ENCODE results near the gene UNC13C.

GRCh38 chr15:54149115-54149531, 170.9 kb downstream of the UNC13C start:
- TF ChIP-seq BCLAF1 (IDR thresholded peaks at IDR 0.05) (no peak), IRF5 (IDR thresholded peaks at IDR 0.05; ENCODE audit: borderline replicate concordance) (no peak), BHLHE40 (IDR thresholded peaks at IDR 0.05; ENCODE audit: borderline replicate concordance in 1 of 2, low read depth in 2 of 2, low read length in 1 of 2) (peak in 1 of 2 experiments; percentile 11; a peak in 1 of 4 replicates), CTCF (IDR thresholded peaks at IDR 0.05 in 2 of 3, conservative IDR thresholded peaks at IDR 0.05 in 1 of 3; ENCODE audit: control insufficient read depth in 2 of 3, extremely low read depth in 1 of 3, insufficient read depth in 1 of 3, low read depth in 3 of 3, low read length in 3 of 3) (no peak), TARDBP (IDR thresholded peaks at IDR 0.05; ENCODE audit: borderline replicate concordance) (no peak), KDM1A (IDR thresholded peaks at IDR 0.05; ENCODE audit: borderline replicate concordance) (no peak), MEF2A (IDR thresholded peaks at IDR 0.05; ENCODE audit: insufficient read depth, low read depth, low read length) (no peak), EZH2 (IDR thresholded peaks at IDR 0.05; ENCODE audit: borderline replicate concordance, control insufficient read depth, low read depth, low read length) (no peak), EGR1 (IDR thresholded peaks at IDR 0.05; ENCODE audit: borderline replicate concordance in 1 of 2, low read depth in 2 of 2, low read length in 2 of 2) (no peak), ZNF384 (IDR thresholded peaks at IDR 0.05; ENCODE audit: borderline replicate concordance, low read depth, low read length) (no peak)

Data from GM12878 (cell line).